Naive thymus-derived CD4-positive, alpha-beta T cell (primary cell): ENCODE measurements around the gene MFN2. TPM values are rescaled to one million over a fixed set of nuclear protein-coding genes. Genes with fewer than 3 reads are reported as not detected.

Experiments used
- ATAC-seq: fragments of 150-1000 bp; cut with Tn5 transposase; 2 replicates; pipeline ENCODE4 v1.10.0; 2021; ENCODE audit warnings: mild to moderate bottlenecking, moderate library complexity
- CTCF ChIA-PET: fragments of 350-600 bp; sonication (Branson Sonifier 250); formaldehyde crosslinking; loops from one replicate; lab custom pipeline; 2021; ENCODE audit warnings: antibody characterized with exemption; lab: Charles Lee
- POLR2A ChIA-PET: fragments of 350-600 bp; sonication (Branson Sonifier 250); formaldehyde crosslinking; loops from one replicate; lab custom pipeline; 2021; ENCODE audit warnings: antibody characterized with exemption, inconsistent platforms; lab: Charles Lee
- DNase-seq, 9 donors: peaks; one replicate each; pipeline versions ENCODE4 v3.0.0 to v3.0.0-alpha.2; 2020 to 2022; ENCODE audit warnings: mixed read lengths in 1 of 9
- H3K27ac ChIP-seq: one replicate; pipeline ENCODE4 v1.7.0; 2013; ENCODE audit warnings: mild to moderate bottlenecking, low read depth, low read length, moderate library complexity
- H3K27me3 ChIP-seq, 2 donors: one replicate each; pipeline ENCODE4 v1.7.0; 2013; ENCODE audit warnings: low read length in 2 of 2, mild to moderate bottlenecking in 2 of 2, moderate library complexity in 2 of 2; ENCODE audit not compliant: control insufficient read depth in 2 of 2, insufficient read depth in 2 of 2
- H3K36me3 ChIP-seq, 3 experiments: 1 replicate in 2 of 3; 2 replicates in 1 of 3; pipeline ENCODE4 v1.7.0; 2013; ENCODE audit warnings: low read length in 3 of 3, mild to moderate bottlenecking in 3 of 3, moderate library complexity in 1 of 3; ENCODE audit not compliant: insufficient read depth in 3 of 3, control insufficient read depth in 2 of 3
- H3K4me1 ChIP-seq, 2 donors: one replicate each; pipeline ENCODE4 v1.7.0; 2013; ENCODE audit warnings: low read length in 2 of 2, mild to moderate bottlenecking in 2 of 2, moderate library complexity in 1 of 2; ENCODE audit not compliant: control insufficient read depth in 2 of 2, insufficient read depth in 2 of 2
- H3K4me3 ChIP-seq: 2 replicates; pipeline ENCODE4 v1.7.0; 2013; ENCODE audit warnings: mild to moderate bottlenecking, low read length
- H3K9me3 ChIP-seq, 3 experiments: 1 replicate in 2 of 3; 2 replicates in 1 of 3; pipeline ENCODE4 v1.7.0; 2013; ENCODE audit warnings: low read length in 3 of 3; ENCODE audit not compliant: control insufficient read depth in 2 of 3
- H3K27ac Mint-ChIP-seq, 9 donors: one replicate each; pipeline ENCODE4 v1.8.0; 2020 to 2022; ENCODE audit warnings: mixed read lengths in 9 of 9, mild to moderate bottlenecking in 8 of 9, moderate library complexity in 5 of 9, inconsistent platforms in 2 of 9
- H3K27me3 Mint-ChIP-seq, 5 donors: one replicate each; pipeline ENCODE4 v1.8.0; 2021 to 2022; ENCODE audit warnings: mixed read lengths in 5 of 5, mild to moderate bottlenecking in 1 of 5
- H3K36me3 Mint-ChIP-seq, 5 donors: one replicate each; pipeline ENCODE4 v1.8.0; 2020 to 2022; ENCODE audit warnings: mixed read lengths in 5 of 5, mild to moderate bottlenecking in 3 of 5, inconsistent platforms in 1 of 5
- H3K4me1 Mint-ChIP-seq, 7 donors: one replicate each; pipeline ENCODE4 v1.8.0; 2020 to 2022; ENCODE audit warnings: mixed read lengths in 7 of 7, mild to moderate bottlenecking in 3 of 7, inconsistent platforms in 1 of 7
- H3K4me3 Mint-ChIP-seq, 10 donors: one replicate each; pipeline ENCODE4 v1.8.0; 2020 to 2022; ENCODE audit warnings: mild to moderate bottlenecking in 10 of 10, mixed read lengths in 10 of 10, moderate library complexity in 6 of 10, inconsistent platforms in 2 of 10
- H3K9me3 Mint-ChIP-seq, 11 donors: one replicate each; pipeline ENCODE4 v1.8.0; 2020 to 2022; ENCODE audit warnings: mixed read lengths in 11 of 11, mild to moderate bottlenecking in 4 of 11, inconsistent platforms in 1 of 11, moderate library complexity in 1 of 11
- intact Hi-C, 2 donors: fragments of 100-400 bp; cut with micrococcal nuclease; formaldehyde crosslinking; loops; one replicate each; pipeline ENCODE4 v1.15.1; 2023
- polyA plus RNA-seq, 2 donors: library from polyadenylated mRNA; unstranded; fragments of 300-500 nt; fragmentation: Illumina TruSeq; gene quantifications; one replicate each; pipeline ENCODE4 v1.2.3, GENCODE V29; 2021
- total RNA-seq, 6 experiments: library from RNA in 5 of 6; stranded (reverse) in 5 of 6; gene quantifications; 1 replicate in 5 of 6; 2 replicates in 1 of 6; pipeline ENCODE4 v1.2.3 and lab custom pipeline; 2021 to 2026

MFN2 gene
- total and polyA plus RNA-seq, 7 experiments from 2014 or later = 29.5 to 58.6 (median 42.8) TPM

- no peak overlapping the region for H3K4me3 Mint-ChIP-seq
- no peaks in the 10 kb centered on the region for H3K36me3 Mint-ChIP-seq
- Histone ChIP-seq H3K36me3 (no peaks in the 10 kb centered on the region), H3K27me3 (no peaks in the 10 kb centered on the region), H3K27ac (no peak overlapping the region), H3K4me3 (no peak overlapping the region), H3K4me1 (no peaks in the 10 kb centered on the region), H3K9me3 (no peaks in the 10 kb centered on the region)
- H3K4me1 Mint-ChIP-seq = peaks cover 0 to 3% (median 0%) of the 10 kb centered on the region in 7 donors
- H3K27ac Mint-ChIP-seq = no peak overlapping the region
- no peaks in the 10 kb centered on the region for H3K9me3 Mint-ChIP-seq
- ChIA-PET CTCF (no interaction called here), POLR2A (no interaction called here)
- H3K27me3 Mint-ChIP-seq = no peaks in the 10 kb centered on the region
- intact Hi-C loops = no loop called here
- DNase-seq (no peak), ATAC-seq (no peak)
Measured at GRCh38 chr1:11957398-11957797, 22.8 kb upstream of the MFN2 start.

- CTCF ChIA-PET = no interaction called here
- H3K27ac ChIP-seq = no peak overlapping the region
- no peak overlapping the region for H3K27ac Mint-ChIP-seq
- no peak overlapping the region for H3K4me3 ChIP-seq
- H3K9me3 ChIP-seq = no peaks in the 10 kb centered on the region
- H3K4me1 Mint-ChIP-seq = peaks cover 0 to 3% (median 0%) of the 10 kb centered on the region in 7 donors
- no peak for DNase-seq
- H3K27me3 Mint-ChIP-seq = no peaks in the 10 kb centered on the region
- POLR2A ChIA-PET = no interaction called here
- H3K4me1 ChIP-seq = no peaks in the 10 kb centered on the region
- intact Hi-C loops = no loop called here
- no peaks in the 10 kb centered on the region for H3K27me3 ChIP-seq
- H3K9me3 Mint-ChIP-seq = no peaks in the 10 kb centered on the region
- no peak for ATAC-seq
- H3K36me3 Mint-ChIP-seq = no peaks in the 10 kb centered on the region
- no peaks in the 10 kb centered on the region for H3K36me3 ChIP-seq
- H3K4me3 Mint-ChIP-seq = no peak overlapping the region
Measured at GRCh38 chr1:11957897-11958296, 22.3 kb upstream of the MFN2 start.

GRCh38 chr1:11960276-11960675, 20.0 kb upstream of the MFN2 start:
- CTCF ChIA-PET = no interaction called here
- no peak overlapping the region for H3K27ac Mint-ChIP-seq
- DNase-seq (no peak), ATAC-seq (no peak)
- no peaks in the 10 kb centered on the region for H3K27me3 ChIP-seq
- H3K4me3 ChIP-seq = no peak overlapping the region
- POLR2A ChIA-PET = no interaction called here
- no peak overlapping the region for H3K27ac ChIP-seq
- intact Hi-C loops = no loop called here
- no peaks in the 10 kb centered on the region for H3K9me3 ChIP-seq
- no peaks in the 10 kb centered on the region for H3K27me3 Mint-ChIP-seq
- no peaks in the 10 kb centered on the region for H3K4me1 ChIP-seq
- H3K4me3 Mint-ChIP-seq = no peak overlapping the region
- H3K36me3 Mint-ChIP-seq = peaks cover 0 to 3% (median 0%) of the 10 kb centered on the region in 5 donors
- peaks cover 0 to 5% (median 0%) of the 10 kb centered on the region in 7 donors for H3K4me1 Mint-ChIP-seq
- H3K9me3 Mint-ChIP-seq = no peaks in the 10 kb centered on the region
- no peaks in the 10 kb centered on the region for H3K36me3 ChIP-seq

GRCh38 chr1:11960715-11961114, 19.5 kb upstream of the MFN2 start:
- no peak overlapping the region for H3K27ac ChIP-seq
- intact Hi-C loops = no loop called here
- no peak overlapping the region for H3K27ac Mint-ChIP-seq
- no peak overlapping the region for H3K4me3 ChIP-seq
- DNase-seq = no peak
- H3K36me3 ChIP-seq = no peaks in the 10 kb centered on the region
- no peaks in the 10 kb centered on the region for H3K27me3 ChIP-seq
- H3K4me3 Mint-ChIP-seq = no peak overlapping the region
- H3K9me3 ChIP-seq = no peaks in the 10 kb centered on the region
- H3K27me3 Mint-ChIP-seq = no peaks in the 10 kb centered on the region
- no peaks in the 10 kb centered on the region for H3K9me3 Mint-ChIP-seq
- H3K4me1 Mint-ChIP-seq = peaks cover 0 to 5% (median 0%) of the 10 kb centered on the region in 7 donors
- CTCF ChIA-PET = no interaction called here
- H3K36me3 Mint-ChIP-seq = peaks cover 0 to 3% (median 0%) of the 10 kb centered on the region in 5 donors
- ATAC-seq = peak; percentile 74
- POLR2A ChIA-PET = no interaction called here
- H3K4me1 ChIP-seq = no peaks in the 10 kb centered on the region

GRCh38 chr1:11961230-11961629, 19.0 kb upstream of the MFN2 start:
- ChIA-PET POLR2A (no interaction called here), CTCF (interaction anchor here (0.7 kb wide), 2 partner anchors 42 to 85 kb away, joined by 3 to 4 read pairs; no protein-coding TSS in a partner anchor)
- Mint-ChIP-seq H3K9me3 (no peaks in the 10 kb centered on the region), H3K36me3 (peaks cover 0 to 3% (median 0%) of the 10 kb centered on the region in 5 donors), H3K27me3 (no peaks in the 10 kb centered on the region), H3K4me3 (no peak overlapping the region), H3K27ac (no peak overlapping the region), H3K4me1 (peaks cover 0 to 5% (median 0%) of the 10 kb centered on the region in 7 donors)
- Histone ChIP-seq H3K9me3 (no peaks in the 10 kb centered on the region), H3K27ac (no peak overlapping the region), H3K4me3 (no peak overlapping the region), H3K36me3 (no peaks in the 10 kb centered on the region), H3K4me1 (no peaks in the 10 kb centered on the region), H3K27me3 (no peaks in the 10 kb centered on the region)
- intact Hi-C loops = no loop called here
- no peak for ATAC-seq
- no peak for DNase-seq

GRCh38 chr1:11963622-11964021, 16.6 kb upstream of the MFN2 start:
- Histone ChIP-seq H3K4me1 (no peaks in the 10 kb centered on the region), H3K27ac (no peak overlapping the region), H3K4me3 (no peak overlapping the region), H3K36me3 (no peaks in the 10 kb centered on the region), H3K27me3 (no peaks in the 10 kb centered on the region), H3K9me3 (no peaks in the 10 kb centered on the region)
- Mint-ChIP-seq H3K4me3 (no peak overlapping the region), H3K36me3 (peaks cover 0 to 8% (median 0%) of the 10 kb centered on the region in 5 donors), H3K27ac (no peak overlapping the region), H3K4me1 (peaks cover 0 to 5% (median 0%) of the 10 kb centered on the region in 7 donors), H3K9me3 (no peaks in the 10 kb centered on the region), H3K27me3 (no peaks in the 10 kb centered on the region)
- POLR2A ChIA-PET = no interaction called here
- intact Hi-C loops = no loop called here
- ATAC-seq (no peak), DNase-seq (no peak)
- CTCF ChIA-PET = no interaction called here

- H3K27ac Mint-ChIP-seq = no peak overlapping the region
- peaks cover 0 to 5% (median 0%) of the 10 kb centered on the region in 7 donors for H3K4me1 Mint-ChIP-seq
- H3K27me3 Mint-ChIP-seq = no peaks in the 10 kb centered on the region
- no peak overlapping the region for H3K4me3 ChIP-seq
- H3K27ac ChIP-seq = no peak overlapping the region
- no peaks in the 10 kb centered on the region for H3K27me3 ChIP-seq
- ATAC-seq (no peak), DNase-seq (no peak)
- no peak overlapping the region for H3K4me3 Mint-ChIP-seq
- CTCF ChIA-PET = no interaction called here
- intact Hi-C loops = no loop called here
- H3K4me1 ChIP-seq = no peaks in the 10 kb centered on the region
- H3K36me3 Mint-ChIP-seq = peaks cover 0 to 8% (median 0%) of the 10 kb centered on the region in 5 donors
- H3K9me3 ChIP-seq = no peaks in the 10 kb centered on the region
- POLR2A ChIA-PET = no interaction called here
- H3K36me3 ChIP-seq = no peaks in the 10 kb centered on the region
- H3K9me3 Mint-ChIP-seq = no peaks in the 10 kb centered on the region
Measured at GRCh38 chr1:11964656-11965055, 15.6 kb upstream of the MFN2 start.
